ENCODE results near the gene SDF2.

The SDF2 gene

GRCh38 chr17:28661635-28662526 is at the start of gene SDF2, which contains the start of gene SUPT6H:
SDF2 (minus strand) TSS chr17:28661906; CDS start chr17:28661876, 30 bp downstream.
SUPT6H (plus strand) TSS chr17:28662205; CDS start chr17:28673402, 11,197 bp downstream.
- in situ Hi-C loops (cut with MboI; ENCODE audit: low sequenced_read_pairs) = no loop called here

- in situ Hi-C loops (cut with MboI; ENCODE audit: low sequenced_read_pairs) = no loop called here
Measured at GRCh38 chr17:28710861-28711722, 49.4 kb upstream of the SDF2 start.

- in situ Hi-C loops (cut with MboI; ENCODE audit: low sequenced_read_pairs) = no loop called here
Measured at GRCh38 chr17:28707339-28707720, 45.6 kb upstream of the SDF2 start.

GRCh38 chr17:28706471-28707338 is 45.0 kb upstream of the SDF2 start:
- in situ Hi-C loops (cut with MboI; ENCODE audit: low sequenced_read_pairs) = no loop called here

- in situ Hi-C loops (cut with MboI; ENCODE audit: low sequenced_read_pairs) = no loop called here
Measured at GRCh38 chr17:28705728-28706334, 44.1 kb upstream of the SDF2 start.

GRCh38 chr17:28705074-28705659 is 43.5 kb upstream of the SDF2 start:
- in situ Hi-C loops (cut with MboI; ENCODE audit: low sequenced_read_pairs) = no loop called here

- in situ Hi-C loops (cut with MboI; ENCODE audit: low sequenced_read_pairs) = no loop called here
Measured at GRCh38 chr17:28704219-28704858, 42.6 kb upstream of the SDF2 start.

GRCh38 chr17:28703552-28704218 is 42.0 kb upstream of the SDF2 start:
- in situ Hi-C loops (cut with MboI; ENCODE audit: low sequenced_read_pairs) = no loop called here

GRCh38 chr17:28702752-28703150 is 41.0 kb upstream of the SDF2 start:
- in situ Hi-C loops (cut with MboI; ENCODE audit: low sequenced_read_pairs) = no loop called here

GRCh38 chr17:28702026-28702751 is 40.5 kb upstream of the SDF2 start:
- in situ Hi-C loops (cut with MboI; ENCODE audit: low sequenced_read_pairs) = no loop called here

- in situ Hi-C loops (cut with MboI; ENCODE audit: low sequenced_read_pairs) = no loop called here
Measured at GRCh38 chr17:28700830-28701492, 39.3 kb upstream of the SDF2 start.

GRCh38 chr17:28700278-28700677 is 38.6 kb upstream of the SDF2 start:
- in situ Hi-C loops (cut with MboI; ENCODE audit: low sequenced_read_pairs) = no loop called here

- in situ Hi-C loops (cut with MboI; ENCODE audit: low sequenced_read_pairs) = no loop called here
Measured at GRCh38 chr17:28698253-28698941, 36.7 kb upstream of the SDF2 start.

GRCh38 chr17:28693869-28694268 is 32.2 kb upstream of the SDF2 start:
- in situ Hi-C loops (cut with MboI; ENCODE audit: low sequenced_read_pairs) = no loop called here

- in situ Hi-C loops (cut with MboI; ENCODE audit: low sequenced_read_pairs) = no loop called here
Measured at GRCh38 chr17:28689011-28689410, 27.3 kb upstream of the SDF2 start.

GRCh38 chr17:28688481-28688880 is 26.8 kb upstream of the SDF2 start:
- in situ Hi-C loops (cut with MboI; ENCODE audit: low sequenced_read_pairs) = no loop called here

GRCh38 chr17:28686296-28686695 is 24.6 kb upstream of the SDF2 start:
- in situ Hi-C loops (cut with MboI; ENCODE audit: low sequenced_read_pairs) = no loop called here
